Effector memory CD8-positive, alpha-beta T cell (primary cell): ENCODE results near the gene MCEMP1.

Experiments
- ATAC-seq: fragments of 150-1000 bp; cut with Tn5 transposase; replicated peaks from 2 replicates; pipeline ENCODE4 v1.10.0; 2021; ENCODE audit warnings: mild to moderate bottlenecking, moderate library complexity
- DNase-seq, 3 experiments: peaks; one replicate each; pipeline ENCODE4 v3.0.0; 2021
- H3K27ac Mint-ChIP-seq, 2 donors: one replicate each; pipeline ENCODE4 v1.8.0; 2022; ENCODE audit warnings: mild to moderate bottlenecking in 2 of 2, mixed read lengths in 2 of 2, moderate library complexity in 2 of 2
- H3K27me3 Mint-ChIP-seq, 2 donors: one replicate each; pipeline ENCODE4 v1.8.0; 2022; ENCODE audit warnings: mixed read lengths in 2 of 2
- H3K36me3 Mint-ChIP-seq: one replicate; pipeline ENCODE4 v1.8.0; 2022; ENCODE audit warnings: mild to moderate bottlenecking, moderate library complexity, mixed read lengths; ENCODE audit not compliant: insufficient read depth
- H3K4me1 Mint-ChIP-seq, 2 donors: one replicate each; pipeline ENCODE4 v1.8.0; 2022; ENCODE audit warnings: low read depth in 2 of 2, mixed read lengths in 2 of 2
- H3K4me3 Mint-ChIP-seq, 2 donors: one replicate each; pipeline ENCODE4 v1.8.0; 2022; ENCODE audit warnings: mild to moderate bottlenecking in 2 of 2, mixed read lengths in 2 of 2, moderate library complexity in 2 of 2
- H3K9me3 Mint-ChIP-seq, 2 donors: one replicate each; pipeline ENCODE4 v1.8.0; 2022; ENCODE audit warnings: mixed read lengths in 2 of 2

The MCEMP1 gene

GRCh38 chr19:7720351-7720750 lies 43.5 kb downstream of the MCEMP1 start:
- ATAC-seq (no peak), DNase-seq (no peak)
- Mint-ChIP-seq H3K9me3 (peaks cover 0 to 3% of the 10 kb centered on the region in 2 donors), H3K27me3 (peaks cover 0 to 25% of the 10 kb centered on the region in 2 donors), H3K27ac (no peak overlapping the region), H3K36me3 (no peaks in the 10 kb centered on the region), H3K4me1 (peaks cover 0 to 6% of the 10 kb centered on the region in 2 donors), H3K4me3 (no peak overlapping the region)

GRCh38 chr19:7722231-7722651 lies 45.4 kb downstream of the MCEMP1 start:
- H3K4me1 Mint-ChIP-seq, result peaks cover 0 to 6% of the 10 kb centered on the region in 2 donors
- no peak overlapping the region for H3K27ac Mint-ChIP-seq
- no peak for ATAC-seq

GRCh38 chr19:7725791-7726190 lies 48.9 kb downstream of the MCEMP1 start:
- Mint-ChIP-seq H3K27me3 (peaks cover 33 to 67% of the 10 kb centered on the region in 2 donors), H3K4me3 (no peak overlapping the region), H3K36me3 (no peaks in the 10 kb centered on the region), H3K27ac (no peak overlapping the region), H3K4me1 (peaks cover 4 to 6% of the 10 kb centered on the region in 2 donors), H3K9me3 (no peaks in the 10 kb centered on the region)
- ATAC-seq (no peak), DNase-seq (no peak)

More at GRCh38 chr19:7722231-7722651, 45.4 kb downstream of the MCEMP1 start:
- H3K4me3 Mint-ChIP-seq, result no peak overlapping the region
- peaks cover 2 to 35% of the 10 kb centered on the region in 2 donors for H3K27me3 Mint-ChIP-seq
- H3K36me3 Mint-ChIP-seq, result no peaks in the 10 kb centered on the region
- H3K9me3 Mint-ChIP-seq, result no peaks in the 10 kb centered on the region
- no peak for DNase-seq

- Mint-ChIP-seq H3K4me1 (peaks cover 4 to 6% of the 10 kb centered on the region in 2 donors), H3K4me3 (no peak overlapping the region), H3K27ac (no peak overlapping the region), H3K27me3 (peaks cover 44 to 71% of the 10 kb centered on the region in 2 donors), H3K9me3 (no peaks in the 10 kb centered on the region), H3K36me3 (no peaks in the 10 kb centered on the region)
- ATAC-seq (no peak), DNase-seq (no peak)
Observed at GRCh38 chr19:7729211-7729610, 52.3 kb downstream of the MCEMP1 start.
